GM23338 (cell line): ENCODE measurements around the gene KEAP1. TPM values are rescaled to one million over a fixed set of nuclear protein-coding genes. Genes with fewer than 3 reads are reported as not detected.

Experiments
- ATAC-seq: fragments of 200-7000 bp; cut with Tn5 transposase; 3 replicates; pipeline ENCODE4 v1.9.1; 2020
- DNase-seq: peaks from one replicate; pipeline ENCODE4 v3.0.0-alpha.2; 2015; ENCODE audit warnings: low spot score
- H2AFZ ChIP-seq: fragments of 200-600 bp; sonication (generic); 2 replicates; pipeline ENCODE4 v1.8.0; 2016; ENCODE audit warnings: antibody characterized with exemption, mild to moderate bottlenecking, moderate library complexity
- H3F3A ChIP-seq: fragments of 200-600 bp; sonication (generic); replicated peaks from 2 replicates; pipeline ENCODE4 v1.8.0; 2017; ENCODE audit warnings: antibody characterized with exemption, mixed run types, low read depth
- H3K27ac ChIP-seq: fragments of 200-600 bp; sonication (generic); 2 replicates; pipeline ENCODE4 v1.6.1; 2016; ENCODE audit warnings: low read depth
- H3K27me3 ChIP-seq: fragments of 200-600 bp; sonication (generic); 2 replicates; pipeline ENCODE4 v1.8.0; 2016; ENCODE audit warnings: mild to moderate bottlenecking, mixed run types, moderate library complexity; ENCODE audit not compliant: insufficient read depth
- H3K36me3 ChIP-seq: fragments of 200-600 bp; sonication (generic); 2 replicates; pipeline ENCODE4 v1.8.0; 2016; ENCODE audit warnings: mild to moderate bottlenecking; ENCODE audit not compliant: insufficient read depth
- H3K4me1 ChIP-seq: fragments of 200-600 bp; sonication (generic); 2 replicates; pipeline ENCODE4 v1.8.0; 2016; ENCODE audit warnings: mild to moderate bottlenecking, moderate library complexity; ENCODE audit not compliant: insufficient read depth
- H3K4me2 ChIP-seq: fragments of 200-600 bp; sonication (generic); 2 replicates; pipeline ENCODE4 v1.7.1; 2017; ENCODE audit warnings: mixed run types
- H3K4me3 ChIP-seq: fragments of 200-600 bp; sonication (generic); 2 replicates; pipeline ENCODE4 v1.6.1; 2016; ENCODE audit warnings: mixed run types
- H3K79me2 ChIP-seq: fragments of 200-600 bp; sonication (generic); replicated peaks from 2 replicates; pipeline ENCODE4 v1.8.0; 2017; ENCODE audit warnings: mild to moderate bottlenecking; ENCODE audit not compliant: insufficient read depth
- H3K9me2 ChIP-seq: fragments of 200-600 bp; sonication (generic); 2 replicates; pipeline ENCODE4 v1.8.0; 2017; ENCODE audit not compliant: insufficient read depth
- H4K20me1 ChIP-seq: fragments of 200-600 bp; sonication (generic); replicated peaks from 2 replicates; pipeline ENCODE4 v1.8.0; 2017; ENCODE audit warnings: mild to moderate bottlenecking; ENCODE audit not compliant: insufficient read depth
- H3K27ac Mint-ChIP-seq: 2 replicates; pipeline ENCODE4 v1.8.0; 2020; ENCODE audit warnings: inconsistent platforms, mild to moderate bottlenecking, moderate library complexity, mixed read lengths
- H3K27me3 Mint-ChIP-seq: 3 replicates; pipeline ENCODE4 v1.8.0; 2022; ENCODE audit warnings: low read depth, mild to moderate bottlenecking, moderate library complexity, mixed read lengths, inconsistent platforms; ENCODE audit not compliant: insufficient read depth, poor library complexity
- H3K36me3 Mint-ChIP-seq: 3 replicates; pipeline ENCODE4 v1.8.0; 2021; ENCODE audit warnings: low read depth, mild to moderate bottlenecking, inconsistent platforms, moderate library complexity, mixed read lengths
- H3K4me1 Mint-ChIP-seq: 3 replicates; pipeline ENCODE4 v1.8.0; 2020; ENCODE audit warnings: mild to moderate bottlenecking, inconsistent platforms, mixed read lengths
- H3K4me3 Mint-ChIP-seq: 3 replicates; pipeline ENCODE4 v1.8.0; 2021; ENCODE audit warnings: moderate library complexity, mild to moderate bottlenecking, inconsistent platforms, mixed read lengths
- H3K9me3 Mint-ChIP-seq: 3 replicates; pipeline ENCODE4 v1.8.0; 2020; ENCODE audit warnings: moderate library complexity, mild to moderate bottlenecking, inconsistent platforms, mixed read lengths
- CREB1 ChIP-seq: fragments of 250-450 bp; sonication (Bioruptor Pico); IDR thresholded peaks from 2 replicates; pipeline ENCODE4 v1.5.0; 2020; ENCODE audit warnings: low read depth, mild to moderate bottlenecking, moderate library complexity
- CTCF ChIP-seq, 2 experiments: fragments of 200-600 bp in 1 of 2; sonication (generic) in 1 of 2; conservative IDR thresholded peaks; 2 replicates each; pipeline versions ENCODE4 v1.5.1 to v1.6.1; 2016 to 2017; ENCODE audit warnings: antibody characterized with exemption in 2 of 2, low read depth in 2 of 2, mild to moderate bottlenecking in 2 of 2, moderate library complexity in 1 of 2
- ETS1 ChIP-seq: IDR thresholded peaks from 2 replicates; pipeline ENCODE4 v1.6.1; 2016; ENCODE audit warnings: antibody characterized with exemption
- EZH2 ChIP-seq: fragments of 200-600 bp; sonication (generic); IDR thresholded peaks from one replicate; pipeline ENCODE4 v1.8.0; 2017; ENCODE audit warnings: antibody characterized with exemption, mild to moderate bottlenecking, low read depth; ENCODE audit not compliant: unreplicated experiment
- EZH2phosphoT487 ChIP-seq: fragments of 200-600 bp; sonication (generic); IDR thresholded peaks from one replicate; pipeline ENCODE4 v1.8.1; 2018; ENCODE audit warnings: antibody characterized with exemption; ENCODE audit not compliant: unreplicated experiment
- JUNB ChIP-seq: IDR thresholded peaks from one replicate; pipeline ENCODE4 v1.6.1; 2016; ENCODE audit warnings: antibody characterized with exemption; ENCODE audit not compliant: unreplicated experiment
- NANOG ChIP-seq: IDR thresholded peaks from 2 replicates; pipeline ENCODE4 v1.6.1; 2016; ENCODE audit warnings: antibody characterized with exemption, borderline replicate concordance
- POLR2AphosphoS5 ChIP-seq: IDR thresholded peaks from 2 replicates; pipeline ENCODE4 v1.6.1; 2016; ENCODE audit warnings: antibody characterized with exemption, low read depth
- REST ChIP-seq: IDR thresholded peaks from one replicate; pipeline ENCODE4 v1.6.1; 2018; ENCODE audit warnings: antibody characterized with exemption; ENCODE audit not compliant: unreplicated experiment
- STAT1 ChIP-seq: IDR thresholded peaks from one replicate; pipeline ENCODE4 v1.6.1; 2016; ENCODE audit warnings: antibody characterized with exemption; ENCODE audit not compliant: unreplicated experiment
- ZNF114 ChIP-seq: fragments of 250-450 bp; sonication (Bioruptor Pico); IDR thresholded peaks from 2 replicates; pipeline ENCODE4 v1.5.0; 2020; ENCODE audit warnings: mild to moderate bottlenecking, moderate library complexity
- ZNF331 ChIP-seq: fragments of 250-450 bp; sonication (Bioruptor Pico); IDR thresholded peaks from 2 replicates; pipeline ENCODE4 v1.5.0; 2020; ENCODE audit warnings: low read depth, mild to moderate bottlenecking, moderate library complexity
- polyA plus RNA-seq: library from polyadenylated mRNA; unstranded; fragments of >200 nt; fragmentation: Nextera tagmentation; extraction: Ambion mirVana; gene quantifications from 2 replicates; pipeline ENCODE4 v1.2.1, GENCODE V29; 2016
- total RNA-seq: library from RNA; depleted of rRNA; stranded (reverse); fragments of >200 nt; shearing (Covaris generic); gene quantifications from 2 replicates; pipeline ENCODE4 v1.2.3, GENCODE V29; 2014

The KEAP1 gene
- total and polyA plus RNA-seq, 2 experiments from 2014 or later, result 57.8 to 77.5 TPM

- no peak for TF ChIP-seq ZNF114 (CRISPR knock-in tag)
- TF ChIP-seq EZH2, result no peak
- TF ChIP-seq EZH2phosphoT487, result no peak
- no peak for TF ChIP-seq NANOG
- no peak for TF ChIP-seq ZNF331 (CRISPR knock-in tag)
- TF ChIP-seq ETS1, result no peak
- TF ChIP-seq JUNB, result no peak
- TF ChIP-seq POLR2AphosphoS5, result no peak
- TF ChIP-seq REST, result no peak
- TF ChIP-seq CTCF (conservative IDR thresholded peaks at IDR 0.05; ENCODE audit: low read depth in 2 of 2), result no peak
Observed at GRCh38 chr19:10516671-10517286, 13.6 kb upstream of the KEAP1 start (continued).

- peaks cover 65% of the 10 kb centered on the region for H3K27me3 Mint-ChIP-seq
- H3K27me3 ChIP-seq, result peaks cover 85% of the 10 kb centered on the region
- TF ChIP-seq NANOG (no peak), STAT1 (no peak), CREB1 (CRISPR knock-in tag) (no peak), CTCF (conservative IDR thresholded peaks at IDR 0.05; ENCODE audit: low read depth in 2 of 2) (no peak), ZNF114 (CRISPR knock-in tag) (no peak), ETS1 (no peak), REST (no peak), ZNF331 (CRISPR knock-in tag) (no peak), EZH2 (no peak), JUNB (no peak)
Observed at GRCh38 chr19:10516064-10516385, 12.9 kb upstream of the KEAP1 start.

More at GRCh38 chr19:10516064-10516385, 12.9 kb upstream of the KEAP1 start:
- Histone ChIP-seq H2AFZ (no peak overlapping the region), H3K4me1 (peaks cover 16% of the 10 kb centered on the region), H3K4me3 (no peak overlapping the region), H3K27ac (no peak overlapping the region), H3K36me3 (no peaks in the 10 kb centered on the region), H3F3A (peaks cover 21% of the 10 kb centered on the region; the same call in 1 of the 2 replicates), H3K4me2 (no peak overlapping the region), H3K9me2 (no peaks in the 10 kb centered on the region), H3K79me2 (no peaks in the 10 kb centered on the region), H4K20me1 (0 out of 2 replicates have a peak, but pooled peaks cover 8% of the 10 kb centered on the region)
- Mint-ChIP-seq H3K4me1 (peaks cover 25% of the 10 kb centered on the region), H3K4me3 (peak overlapping the region; percentile 2; the same call in 2 of the 3 replicates), H3K36me3 (no peaks in the 10 kb centered on the region; the same call in 2 of the 3 replicates), H3K27ac (no peak overlapping the region), H3K9me3 (no peaks in the 10 kb centered on the region; the same call in 2 of the 3 replicates)
- no peak for ATAC-seq
- DNase-seq, result no peak
